Lung microvascular endothelial cell (primary cell): ENCODE data around the gene MED6. TPM values are rescaled to one million over a fixed set of nuclear protein-coding genes. Genes with fewer than 3 reads are reported as not detected.

ENCODE experiments used
- DNase-seq, 2 donors: peaks; one replicate each; pipeline versions ENCODE4 v3.0.0 to v3.0.0-alpha.2; 2010; ENCODE audit warnings: low read depth in 2 of 2
- total RNA-seq: library from RNA; depleted of rRNA; stranded (reverse); fragments of >200 nt; gene quantifications from 2 replicates; pipeline ENCODE4 v1.2.1, GENCODE V29; 2014

The MED6 gene
- total RNA-seq, 1 donor from 2014 or later, result 19.6 TPM

- no peak for DNase-seq
Observed at GRCh38 chr14:70599345-70599744, 1.1 kb downstream of the MED6 start.

GRCh38 chr14:70597731-70598130 lies 2.7 kb downstream of the MED6 start:
- no peak for DNase-seq

- no peak for DNase-seq
Observed at GRCh38 chr14:70595443-70596185, 4.8 kb downstream of the MED6 start.

- no peak for DNase-seq
Observed at GRCh38 chr14:70594461-70594860, 6.0 kb downstream of the MED6 start.

GRCh38 chr14:70585231-70585630 lies 15.2 kb downstream of the MED6 start:
- peak in 1 of 2 donors; percentile 22 for DNase-seq

- DNase-seq, result no peak
Observed at GRCh38 chr14:70576891-70577290, 23.6 kb downstream of the MED6 start.

GRCh38 chr14:70573050-70573449 lies 27.4 kb downstream of the MED6 start:
- no peak for DNase-seq

- DNase-seq, result no peak
Observed at GRCh38 chr14:70571139-70571538, 29.3 kb downstream of the MED6 start.

GRCh38 chr14:70567791-70568190 lies 32.7 kb downstream of the MED6 start:
- peak; percentile 64 to 66 for DNase-seq

- no peak for DNase-seq
Observed at GRCh38 chr14:70563869-70564268, 36.6 kb downstream of the MED6 start.

- DNase-seq, result no peak
Observed at GRCh38 chr14:70563417-70563816, 37.0 kb downstream of the MED6 start.

GRCh38 chr14:70558356-70558755 lies 42.1 kb downstream of the MED6 start:
- DNase-seq, result no peak

GRCh38 chr14:70555890-70556289 lies 44.6 kb downstream of the MED6 start:
- no peak for DNase-seq

GRCh38 chr14:70538087-70538486 lies 62.4 kb downstream of the MED6 start:
- no peak for DNase-seq

- DNase-seq, result no peak
Observed at GRCh38 chr14:70536830-70537229, 63.6 kb downstream of the MED6 start.

- DNase-seq, result no peak
Observed at GRCh38 chr14:70534904-70535303, 65.6 kb downstream of the MED6 start, which contains the start of gene ADAM20. ADAM20 (minus strand) TSS chr14:70535004; CDS start chr14:70524757, 10,247 bp downstream.

Other genes starting within 250 kb of the MED6 start
- gene COX16, start 241.0 kb downstream of the MED6 start, total RNA-seq, result 40.3 and 41.1 TPM in 2 replicates
- 13.9 and 18.7 TPM in 2 replicates for gene SYNJ2BP, start 183.6 kb downstream of the MED6 start, total RNA-seq
- under 0.01 TPM in 2 replicates for gene ADAM21, start 148.5 kb downstream of the MED6 start, total RNA-seq
- gene ADAM20, start 65.7 kb downstream of the MED6 start, total RNA-seq, result 0.22 and 0.60 TPM in 2 replicates
- 0.20 and 0.22 TPM in 2 replicates for gene TTC9, start 41.3 kb upstream of the MED6 start, total RNA-seq
- under 0.01 TPM in 2 replicates for gene MAP3K9, start 208.9 kb upstream of the MED6 start, total RNA-seq